HL-60 (cell line): Measurements from ENCODE around the gene RBPJL.

ENCODE experiments used
- DNase-seq, 2 experiments: peaks; one replicate each; pipeline ENCODE4 v3.0.0-alpha.2; 2010 to 2020; ENCODE audit warnings: low read depth in 1 of 2, low spot score in 1 of 2
- H3K27ac ChIP-seq: fragments of 250-450 bp; sonication (Bioruptor Pico); replicated peaks from 2 replicates; pipeline ENCODE4 v1.5.1; 2020; ENCODE audit warnings: mild to moderate bottlenecking, moderate library complexity
- H3K27me3 ChIP-seq: fragments of 250-450 bp; sonication (Bioruptor Pico); 2 replicates; pipeline ENCODE4 v1.5.1; 2021; ENCODE audit warnings: mild to moderate bottlenecking, moderate library complexity; ENCODE audit not compliant: insufficient read depth, poor library complexity, severe bottlenecking
- H3K4me3 ChIP-seq: replicated peaks from 2 replicates; pipeline ENCODE4 v1.5.1; 2011; ENCODE audit warnings: mild to moderate bottlenecking, control low read depth, low read length; ENCODE audit not compliant: insufficient read depth
- CTCF ChIP-seq: IDR thresholded peaks from one replicate; pipeline ENCODE4 v1.5.1; 2011; ENCODE audit warnings: low read length, control low read depth, inconsistent platforms; ENCODE audit not compliant: insufficient read depth
- GABPA ChIP-seq: IDR thresholded peaks from 2 replicates; pipeline ENCODE4 v1.6.1; 2012; ENCODE audit warnings: low read depth
- POLR2AphosphoS5 ChIP-seq: IDR thresholded peaks from 2 replicates; pipeline ENCODE4 v1.6.1; 2012; ENCODE audit warnings: low read depth
- REST ChIP-seq: IDR thresholded peaks from 2 replicates; pipeline ENCODE4 v1.6.1; 2012; ENCODE audit warnings: low read depth; ENCODE audit not compliant: insufficient replicate concordance
- SPI1 ChIP-seq: IDR thresholded peaks from 2 replicates; pipeline ENCODE4 v1.6.1; 2012; ENCODE audit warnings: low read depth, mild to moderate bottlenecking, borderline replicate concordance

Gene RBPJL

GRCh38 chr20:45329497-45330319 lies 23.1 kb downstream of the RBPJL start:
- H3K27me3 ChIP-seq: no peaks in the 10 kb centered on the region
- no peak for DNase-seq
- H3K27ac ChIP-seq: no peak overlapping the region
- no peak for TF ChIP-seq POLR2AphosphoS5
- no peak for TF ChIP-seq GABPA
- TF ChIP-seq SPI1: no peak
- TF ChIP-seq CTCF: no peak
- no peak for TF ChIP-seq REST
- H3K4me3 ChIP-seq: no peak overlapping the region

GRCh38 chr20:45330476-45330875 lies 23.8 kb downstream of the RBPJL start:
- TF ChIP-seq GABPA (no peak), REST (no peak), POLR2AphosphoS5 (no peak), CTCF (no peak), SPI1 (no peak)
- Histone ChIP-seq H3K4me3 (no peak overlapping the region), H3K27me3 (no peaks in the 10 kb centered on the region), H3K27ac (no peak overlapping the region)
- no peak for DNase-seq

- TF ChIP-seq POLR2AphosphoS5: no peak
- no peak for TF ChIP-seq GABPA
- no peak for TF ChIP-seq SPI1
- Histone ChIP-seq H3K27ac (no peak overlapping the region), H3K27me3 (no peaks in the 10 kb centered on the region), H3K4me3 (no peak overlapping the region)
- DNase-seq: no peak
Measured at GRCh38 chr20:45336530-45337366, 30.1 kb downstream of the RBPJL start.

- Histone ChIP-seq H3K4me3 (no peak overlapping the region), H3K27me3 (no peaks in the 10 kb centered on the region), H3K27ac (no peak overlapping the region)
- TF ChIP-seq SPI1 (no peak), CTCF (no peak), GABPA (no peak), REST (no peak)
- no peak for DNase-seq
Measured at GRCh38 chr20:45337367-45338120, 30.9 kb downstream of the RBPJL start.
